Right renal pelvis (tissue), 4 donors: ENCODE measurements around the gene BIRC2. TPM values are rescaled to one million over a fixed set of nuclear protein-coding genes. Genes with fewer than 3 reads are reported as not detected.
"Not testable (repeated sequence)": the region's sequence is repeated elsewhere in the genome, so short reads cannot be mapped to it uniquely, and the experiment has no call there.

ENCODE experiments used
- DNase-seq, 4 donors: peaks; one replicate each; pipeline ENCODE4 v3.0.0-alpha.2; 2013; ENCODE audit warnings: low read depth in 4 of 4, low spot score in 3 of 4, missing footprints in 1 of 4
- polyA plus RNA-seq, 4 donors: library from polyadenylated mRNA; unstranded; fragments of 120-200 nt; gene quantifications; one replicate each; pipeline ENCODE4 v1.2.1, GENCODE V29; 2013; ENCODE audit not compliant: insufficient read length in 4 of 4

BIRC2 gene
- 100 to 1,000 TPM in 1 of 4 donors, 10 to 100 TPM in 3; 79.8 to 102 (median 92.9) TPM for polyA plus RNA-seq

DNA sequence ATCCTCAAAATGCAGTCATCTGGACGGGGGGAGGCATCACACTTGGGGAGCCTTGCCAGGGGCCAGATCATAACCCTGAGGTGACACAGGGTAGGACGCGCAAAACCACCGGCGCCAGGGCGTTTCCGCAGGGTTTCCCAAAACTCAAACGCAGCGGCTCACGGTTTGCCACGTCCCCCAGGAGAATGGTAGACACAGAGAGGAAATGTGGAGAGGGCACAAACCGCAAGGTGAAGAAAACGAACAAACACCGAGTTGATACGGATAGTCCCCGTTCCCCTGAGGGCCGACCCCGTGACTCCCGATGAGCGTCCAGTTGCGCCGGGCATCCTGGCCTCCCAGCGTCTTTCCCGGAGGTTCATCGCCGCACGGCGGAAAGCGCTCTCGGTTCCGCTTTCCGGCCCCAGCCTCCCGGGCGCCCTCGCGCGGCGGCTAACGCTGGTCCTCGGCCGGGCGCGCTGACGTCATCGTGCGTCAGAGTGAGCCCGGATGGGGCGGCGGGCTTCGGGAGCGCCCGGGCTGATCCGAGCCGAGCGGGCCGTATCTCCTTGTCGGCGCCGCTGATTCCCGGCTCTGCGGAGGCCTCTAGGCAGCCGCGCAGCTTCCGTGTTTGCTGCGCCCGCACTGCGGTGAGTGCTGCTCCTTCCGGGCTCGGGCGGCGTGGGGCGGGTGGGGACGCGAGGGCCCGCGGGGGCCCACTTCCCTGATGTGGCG is at the start of gene BIRC2:
TSS of gene BIRC2 (plus strand) at position 467 of the 714 bp plus-strand sequence. CDS start 2,641 bp downstream, outside the sequence.
- peak; percentile 90 to 93 (median 92) for DNase-seq

DNA sequence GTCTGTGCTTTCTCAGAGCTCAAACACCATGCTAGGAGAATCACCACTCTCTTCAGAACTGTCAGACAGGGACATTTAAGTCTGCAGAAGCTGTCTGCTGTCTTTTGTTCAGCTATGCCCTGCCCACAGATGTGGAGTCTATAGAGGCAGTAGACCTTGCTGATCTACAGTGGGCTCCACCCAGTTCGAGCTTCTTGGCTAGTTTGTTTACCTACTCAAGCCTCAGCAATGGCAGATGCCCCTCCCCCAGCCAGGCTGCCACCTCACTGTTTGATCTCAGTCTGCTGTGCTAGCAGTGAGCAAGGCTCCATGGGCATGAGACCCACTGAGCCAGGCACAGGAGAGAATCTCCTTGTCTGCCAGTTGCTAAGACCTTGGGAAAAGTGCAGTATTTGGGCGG is 46.2 kb upstream of the BIRC2 start:
- DNase-seq, result not testable (repeated sequence)

- no peak for DNase-seq
Measured at GRCh38 chr11:102302241-102302640, 44.8 kb upstream of the BIRC2 start.

DNA sequence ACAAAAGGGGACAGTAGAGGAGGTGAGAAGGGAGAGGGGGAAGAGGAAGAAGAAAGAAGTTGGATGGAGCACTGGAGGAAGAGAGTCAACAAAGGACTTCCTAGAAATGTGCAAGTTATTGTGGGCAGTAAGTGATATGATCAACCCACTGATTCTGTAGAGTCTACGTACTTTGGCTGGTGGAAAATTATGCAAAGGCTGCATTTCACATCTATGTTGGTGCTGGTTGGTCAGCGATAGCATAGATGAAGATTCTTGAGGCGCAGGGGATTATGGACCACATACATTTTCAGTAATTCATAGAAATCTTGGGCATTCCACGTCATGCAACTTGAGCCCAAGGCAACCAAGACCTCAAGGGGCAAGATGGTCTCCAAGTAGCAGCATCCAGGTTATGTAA is 42.3 kb upstream of the BIRC2 start:
- DNase-seq, result no peak

GRCh38 chr11:102305352-102306047 is 41.5 kb upstream of the BIRC2 start:
- no peak for DNase-seq

DNA sequence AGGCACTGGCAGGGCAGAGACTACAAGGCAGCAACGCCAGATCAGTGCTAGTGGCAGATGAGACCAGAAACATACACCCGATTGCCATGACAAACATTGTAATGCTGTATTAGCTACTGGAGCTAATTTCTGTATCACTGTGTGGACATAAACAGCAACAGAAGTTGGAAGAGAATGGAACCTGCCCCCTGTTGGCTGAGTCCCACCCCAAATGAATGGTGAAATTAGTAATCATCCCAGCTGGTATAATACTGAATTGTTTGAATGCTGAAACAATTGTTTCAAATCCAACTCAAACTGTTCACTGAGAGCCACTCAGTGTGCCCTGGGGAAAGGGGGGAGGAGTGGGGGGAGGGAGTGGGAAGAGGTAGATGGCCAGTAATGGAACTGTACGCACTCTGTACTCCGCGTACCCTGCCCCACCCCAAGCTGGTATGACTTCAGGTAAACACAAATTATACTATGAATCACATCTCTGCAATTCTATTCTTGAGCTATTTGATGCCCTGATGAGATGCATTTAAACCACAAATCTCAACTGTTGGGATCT is 40.9 kb upstream of the BIRC2 start:
- DNase-seq, result no peak

- no peak for DNase-seq
Measured at GRCh38 chr11:102306817-102307726, 39.9 kb upstream of the BIRC2 start.

- DNase-seq, result no peak
Measured at GRCh38 chr11:102307727-102308038, 39.3 kb upstream of the BIRC2 start.

GRCh38 chr11:102309621-102310541 is 37.1 kb upstream of the BIRC2 start:
- DNase-seq, result no peak

DNA sequence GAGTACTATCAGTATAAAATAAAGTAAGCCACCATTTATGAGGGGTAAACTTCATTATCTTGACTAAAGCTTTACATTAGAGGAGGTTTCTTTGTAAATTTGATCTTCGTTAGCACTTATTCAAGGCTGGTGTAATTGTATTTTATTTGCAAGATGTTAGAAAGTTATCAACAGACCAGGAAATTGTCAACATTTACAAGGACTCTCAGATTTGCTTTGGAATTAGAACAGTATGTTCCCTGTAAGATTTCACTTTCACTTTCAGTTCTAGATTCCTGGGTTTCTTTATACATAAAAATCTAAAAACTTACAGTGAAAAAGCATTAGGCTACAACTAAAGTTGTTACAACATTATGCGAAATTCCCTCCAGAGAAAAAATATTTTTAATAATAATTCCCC is 34.3 kb upstream of the BIRC2 start:
- DNase-seq, result no peak

GRCh38 chr11:102313238-102313940 is 33.6 kb upstream of the BIRC2 start:
- no peak for DNase-seq

DNA sequence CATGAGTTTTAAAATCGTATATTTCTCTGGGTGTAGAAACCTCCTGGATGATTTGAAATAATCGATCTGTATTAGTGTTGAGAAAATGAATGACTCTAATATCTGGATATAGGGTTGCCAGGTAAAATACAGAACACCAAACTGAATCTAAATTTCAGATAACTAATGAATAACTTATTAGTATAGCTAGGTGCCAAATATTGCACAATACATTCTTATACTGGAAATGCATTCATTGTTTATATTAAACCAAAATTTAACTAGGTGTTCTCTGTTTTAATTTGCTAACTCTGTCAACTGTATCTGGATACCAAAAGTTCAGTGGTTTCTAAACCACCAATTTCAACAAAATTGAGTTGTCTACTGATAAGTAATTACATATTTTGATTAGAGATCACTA is 32.2 kb upstream of the BIRC2 start:
- DNase-seq, result no peak

GRCh38 chr11:102316346-102316904 is 30.6 kb upstream of the BIRC2 start:
- DNase-seq, result no peak

DNA sequence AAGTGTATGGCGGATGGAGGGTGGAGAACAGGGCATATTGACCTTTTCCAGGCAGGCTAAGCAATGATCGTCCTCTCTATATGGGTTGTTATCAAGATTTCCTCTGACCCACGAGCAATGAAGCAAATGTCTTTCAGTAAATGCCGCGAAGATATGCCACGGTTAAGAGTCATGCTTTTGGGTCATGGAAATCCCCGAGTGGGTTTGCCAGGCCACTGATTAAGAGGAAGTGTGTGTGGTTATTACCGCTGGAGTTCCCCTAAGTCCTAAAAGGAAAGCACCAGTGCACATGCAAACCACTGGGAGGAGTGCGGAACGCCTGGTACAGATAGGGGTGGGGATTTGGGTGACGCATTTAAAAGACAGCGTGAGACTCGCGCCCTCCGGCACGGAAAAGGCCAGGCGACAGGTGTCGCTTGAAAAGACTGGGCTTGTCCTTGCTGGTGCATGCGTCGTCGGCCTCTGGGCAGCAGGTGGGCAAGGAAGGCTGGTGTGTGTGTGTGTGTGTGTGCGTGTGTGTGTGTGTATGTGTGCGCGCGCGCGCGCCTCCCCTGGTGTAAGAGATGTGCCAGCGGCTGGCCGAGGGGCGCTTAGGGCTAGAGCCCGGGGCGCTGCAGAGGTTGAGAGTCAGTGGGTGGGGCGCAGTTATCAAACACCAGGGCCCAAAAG is 29.8 kb upstream of the BIRC2 start, which contains the start of gene BIRC3:
TSS of gene BIRC3 (plus strand) at position 386 of the 669 bp plus-strand sequence. CDS start 7,026 bp downstream, outside the sequence.
- DNase-seq, result peak in 2 of 4 donors; percentile 8 to 48

GRCh38 chr11:102317768-102318103 is 29.3 kb upstream of the BIRC2 start:
- no peak for DNase-seq

DNA sequence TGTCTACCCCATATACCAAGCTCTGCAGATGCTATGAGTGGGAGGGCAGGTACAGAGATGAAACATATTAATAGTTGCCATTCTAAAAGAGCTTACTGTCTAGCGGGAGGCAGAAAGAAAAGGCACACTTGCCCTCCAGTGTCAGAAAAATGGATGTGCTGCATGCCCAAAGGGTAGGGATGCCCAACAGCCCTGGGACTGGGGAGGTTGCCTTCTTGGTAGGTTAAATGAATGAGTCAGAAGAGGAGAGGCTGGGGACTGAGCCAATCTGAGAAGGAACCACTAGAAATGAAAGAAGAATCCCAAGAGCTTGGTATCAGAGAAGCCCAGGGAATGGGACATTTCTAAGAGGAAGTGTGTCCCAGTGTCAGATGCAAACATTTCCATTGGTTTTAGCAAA is 28.5 kb upstream of the BIRC2 start:
- DNase-seq, result no peak

GRCh38 chr11:102319544-102319943 is 27.5 kb upstream of the BIRC2 start:
- no peak for DNase-seq

DNA sequence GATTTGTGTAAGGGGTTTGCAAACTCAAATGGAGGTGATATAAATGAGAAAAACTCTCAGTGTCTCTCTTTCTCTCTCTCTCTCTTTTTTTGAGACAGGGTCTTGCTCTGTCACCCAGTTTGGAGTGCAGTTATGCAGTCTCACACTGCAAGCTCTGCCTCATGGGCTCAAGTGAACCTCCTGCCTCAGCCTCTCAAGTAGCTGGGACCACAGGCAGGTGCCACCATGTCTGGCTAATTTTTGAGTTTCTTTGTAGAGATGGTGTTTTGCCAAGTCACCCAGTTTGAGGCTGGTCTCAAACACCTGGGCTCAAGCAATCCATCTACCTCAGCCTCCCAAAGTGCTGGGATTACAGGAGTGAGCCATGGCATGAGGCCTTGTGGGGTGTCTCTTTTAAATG is 26.8 kb upstream of the BIRC2 start:
- DNase-seq, result no peak
